PFSK-1 (cell line): ENCODE results near the gene GNB1L.

ENCODE experiments used
- FOXP2 ChIP-seq: optimal IDR thresholded peaks from 2 replicates; pipeline ENCODE3; 2011; ENCODE audit warnings: borderline replicate concordance, control low read depth, inconsistent platforms; ENCODE audit not compliant: insufficient read depth; ENCODE audit errors: extremely low read length, extremely low read depth
- POLR2AphosphoS5 ChIP-seq: IDR thresholded peaks from 2 replicates; pipeline ENCODE4 v1.6.1; 2012; ENCODE audit warnings: low read depth, mild to moderate bottlenecking, control low read depth, low read length, moderate library complexity
- SIN3A ChIP-seq: IDR thresholded peaks from 2 replicates; pipeline ENCODE4 v1.6.1; 2012; ENCODE audit warnings: mild to moderate bottlenecking, low read length, moderate library complexity, borderline replicate concordance; ENCODE audit not compliant: insufficient read depth
- TAF1 ChIP-seq: IDR thresholded peaks from 2 replicates; pipeline ENCODE4 v1.6.1; 2012; ENCODE audit warnings: low read length, control low read depth, borderline replicate concordance; ENCODE audit not compliant: insufficient read depth
- TF ChIP-seq, protein P1 (sequence below), 2 experiments: IDR thresholded peaks; 2 replicates each; pipeline versions ENCODE4 v1.6.1 to v1.8.0; 2011 to 2012; ENCODE audit warnings: low read depth in 2 of 2, low read length in 2 of 2, control low read depth in 1 of 2, inconsistent platforms in 1 of 2, mild to moderate bottlenecking in 1 of 2, moderate library complexity in 1 of 2; ENCODE audit not compliant: insufficient read depth in 1 of 2

GNB1L gene

DNA sequence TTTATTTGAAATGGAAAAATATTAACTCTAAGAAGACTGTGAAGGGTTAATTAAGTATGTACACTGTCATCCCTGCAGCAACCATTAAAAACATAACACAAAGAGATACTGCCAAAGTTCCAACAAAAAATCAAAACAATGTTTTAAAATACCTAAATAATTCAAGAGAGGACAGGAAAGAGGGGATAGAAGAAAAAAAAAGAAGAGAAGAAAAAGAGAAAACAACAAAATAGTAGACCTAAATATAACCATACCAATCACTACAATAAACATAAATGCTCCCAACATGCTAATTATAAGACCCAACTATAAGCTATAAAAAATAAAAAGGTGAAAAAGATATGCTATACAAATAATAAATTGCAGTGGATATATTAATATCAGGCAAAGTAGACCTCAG, 20.1 kb downstream of the GNB1L start:
- no peak for TF ChIP-seq TAF1
- no peak for TF ChIP-seq POLR2AphosphoS5
- TF ChIP-seq SIN3A: no peak
- TF ChIP-seq FOXP2: no peak
- TF ChIP-seq, protein P1, sequence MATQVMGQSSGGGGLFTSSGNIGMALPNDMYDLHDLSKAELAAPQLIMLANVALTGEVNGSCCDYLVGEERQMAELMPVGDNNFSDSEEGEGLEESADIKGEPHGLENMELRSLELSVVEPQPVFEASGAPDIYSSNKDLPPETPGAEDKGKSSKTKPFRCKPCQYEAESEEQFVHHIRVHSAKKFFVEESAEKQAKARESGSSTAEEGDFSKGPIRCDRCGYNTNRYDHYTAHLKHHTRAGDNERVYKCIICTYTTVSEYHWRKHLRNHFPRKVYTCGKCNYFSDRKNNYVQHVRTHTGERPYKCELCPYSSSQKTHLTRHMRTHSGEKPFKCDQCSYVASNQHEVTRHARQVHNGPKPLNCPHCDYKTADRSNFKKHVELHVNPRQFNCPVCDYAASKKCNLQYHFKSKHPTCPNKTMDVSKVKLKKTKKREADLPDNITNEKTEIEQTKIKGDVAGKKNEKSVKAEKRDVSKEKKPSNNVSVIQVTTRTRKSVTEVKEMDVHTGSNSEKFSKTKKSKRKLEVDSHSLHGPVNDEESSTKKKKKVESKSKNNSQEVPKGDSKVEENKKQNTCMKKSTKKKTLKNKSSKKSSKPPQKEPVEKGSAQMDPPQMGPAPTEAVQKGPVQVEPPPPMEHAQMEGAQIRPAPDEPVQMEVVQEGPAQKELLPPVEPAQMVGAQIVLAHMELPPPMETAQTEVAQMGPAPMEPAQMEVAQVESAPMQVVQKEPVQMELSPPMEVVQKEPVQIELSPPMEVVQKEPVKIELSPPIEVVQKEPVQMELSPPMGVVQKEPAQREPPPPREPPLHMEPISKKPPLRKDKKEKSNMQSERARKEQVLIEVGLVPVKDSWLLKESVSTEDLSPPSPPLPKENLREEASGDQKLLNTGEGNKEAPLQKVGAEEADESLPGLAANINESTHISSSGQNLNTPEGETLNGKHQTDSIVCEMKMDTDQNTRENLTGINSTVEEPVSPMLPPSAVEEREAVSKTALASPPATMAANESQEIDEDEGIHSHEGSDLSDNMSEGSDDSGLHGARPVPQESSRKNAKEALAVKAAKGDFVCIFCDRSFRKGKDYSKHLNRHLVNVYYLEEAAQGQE (IDR thresholded peaks at IDR 0.05; ENCODE audit: insufficient read depth in 1 of 2, low read depth in 2 of 2, low read length in 2 of 2): no peak

DNA sequence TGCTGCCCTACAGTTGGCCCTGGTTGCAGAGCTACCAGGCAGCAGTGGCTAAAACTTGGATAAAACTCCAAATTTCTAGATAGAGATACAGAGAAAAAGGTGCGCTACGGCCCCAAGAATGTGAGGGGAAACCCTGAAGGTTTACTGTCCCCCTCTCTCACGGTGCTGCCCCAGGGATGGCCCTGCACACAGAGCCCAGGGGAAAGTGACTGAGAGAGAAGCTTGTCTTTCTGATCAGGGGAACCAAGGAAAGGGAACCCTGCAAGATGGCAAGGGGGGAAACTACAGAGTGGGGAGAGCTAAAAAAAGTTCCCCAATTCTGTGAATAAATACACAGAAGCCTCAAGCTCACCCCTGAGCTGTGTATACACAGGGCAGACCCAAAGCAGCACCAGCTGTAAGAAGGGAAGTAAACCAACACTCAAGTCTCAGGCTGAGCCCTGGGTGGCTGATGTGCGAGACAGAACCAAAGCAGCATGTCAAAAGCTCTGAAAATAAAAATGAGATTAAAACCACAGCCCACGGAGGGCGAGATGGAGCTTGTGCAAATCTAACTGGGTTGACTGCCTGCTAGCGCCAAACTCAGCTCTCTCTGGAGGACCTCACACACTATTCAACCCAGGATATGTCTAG, 22.1 kb downstream of the GNB1L start:
- no peak for TF ChIP-seq TAF1
- no peak for TF ChIP-seq FOXP2
- no peak for TF ChIP-seq POLR2AphosphoS5
- TF ChIP-seq, protein P1 (IDR thresholded peaks at IDR 0.05; ENCODE audit: insufficient read depth in 1 of 2, low read depth in 2 of 2, low read length in 2 of 2): no peak
- no peak for TF ChIP-seq SIN3A

DNA sequence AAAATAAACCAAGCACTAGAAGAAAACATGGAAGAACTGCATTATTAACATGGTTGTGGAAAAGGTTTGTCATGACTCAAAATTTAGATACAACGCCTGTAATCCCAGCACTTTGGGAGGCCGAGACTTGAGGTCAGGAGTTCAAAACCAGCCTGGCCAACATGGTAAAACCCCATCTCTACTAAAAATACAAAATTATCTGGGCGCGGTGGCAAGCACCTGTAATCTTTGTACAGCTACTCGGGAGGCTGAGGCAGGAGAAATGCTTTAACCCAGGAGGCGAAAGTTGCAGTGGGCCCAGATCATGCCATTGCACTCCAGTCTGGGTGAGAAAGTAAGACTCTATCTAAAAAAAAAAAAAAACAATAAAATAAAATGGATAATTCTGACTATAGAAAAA, 23.7 kb downstream of the GNB1L start:
- no peak for TF ChIP-seq SIN3A
- TF ChIP-seq, protein P1 (IDR thresholded peaks at IDR 0.05; ENCODE audit: insufficient read depth in 1 of 2, low read depth in 2 of 2, low read length in 2 of 2): no peak
- TF ChIP-seq POLR2AphosphoS5: no peak
- TF ChIP-seq TAF1: no peak
- no peak for TF ChIP-seq FOXP2

DNA sequence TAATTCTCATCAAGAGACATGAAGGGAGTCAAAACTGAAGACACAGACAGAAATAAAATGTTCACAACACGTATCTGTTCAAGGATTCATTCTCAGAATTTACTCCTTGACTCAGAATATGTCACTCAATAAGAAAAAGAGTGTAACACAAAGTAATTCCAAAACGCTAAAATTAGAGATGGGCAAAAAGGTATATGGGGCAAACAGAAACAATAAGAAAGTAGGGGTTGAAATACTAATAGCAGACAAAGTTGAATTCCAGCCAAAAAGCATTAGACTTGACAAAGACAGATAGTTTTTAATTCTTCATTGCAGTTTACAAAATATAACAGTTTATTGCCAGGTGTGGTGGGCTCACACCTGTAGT, 26.7 kb downstream of the GNB1L start:
- TF ChIP-seq POLR2AphosphoS5: no peak
- TF ChIP-seq FOXP2: no peak
- no peak for TF ChIP-seq TAF1
- TF ChIP-seq, protein P1 (IDR thresholded peaks at IDR 0.05; ENCODE audit: insufficient read depth in 1 of 2, low read depth in 2 of 2, low read length in 2 of 2): no peak
- no peak for TF ChIP-seq SIN3A
